H1 (cell line): ENCODE data around the gene TEX48. TPM values are rescaled to one million over a fixed set of nuclear protein-coding genes. Genes with fewer than 3 reads are reported as not detected.

ENCODE experiments used
- CTCF ChIA-PET: fragments of 300-600 bp; sonication (Branson Sonifier 250); formaldehyde crosslinking; loops from one replicate; lab custom pipeline; 2021; ENCODE audit not compliant: partially characterized antibody; lab: Charles Lee
- POLR2A ChIA-PET: fragments of 300-600 bp; sonication (Branson Sonifier 250); formaldehyde crosslinking; loops from one replicate; lab custom pipeline; 2021; ENCODE audit warnings: inconsistent platforms; ENCODE audit not compliant: partially characterized antibody; lab: Charles Lee
- DNase-seq, 2 experiments: peaks; one replicate each; pipeline versions ENCODE4 v3.0.0 to v3.0.0-alpha.2; 2010 to 2022; ENCODE audit warnings: low spot score in 2 of 2, low read depth in 1 of 2, mixed read lengths in 1 of 2
- FAIRE-seq: peaks from 2 replicates; lab custom pipeline; 2011; peaks lifted over from hg19 to GRCh38; lab: Jason Lieb, UNC
- H2AFZ ChIP-seq: 2 replicates; pipeline ENCODE4 v1.8.1; 2012; ENCODE audit warnings: low read length, inconsistent platforms
- H2AK5ac ChIP-seq: 2 replicates; pipeline ENCODE4 v1.6.1; 2013; ENCODE audit warnings: low read depth, low read length
- H2BK120ac ChIP-seq: replicated peaks from 2 replicates; pipeline ENCODE3; 2013; ENCODE audit warnings: low read depth, low read length, inconsistent platforms
- H2BK12ac ChIP-seq: 2 replicates; pipeline ENCODE4 v1.6.1; 2013; ENCODE audit warnings: low read depth, low read length
- H2BK15ac ChIP-seq: 2 replicates; pipeline ENCODE4 v1.6.1; 2013; ENCODE audit warnings: low read length
- H2BK20ac ChIP-seq: 2 replicates; pipeline ENCODE4 v1.6.1; 2013; ENCODE audit warnings: low read length
- H2BK5ac ChIP-seq: 2 replicates; pipeline ENCODE4 v1.6.1; 2013; ENCODE audit warnings: low read depth, low read length
- H3K14ac ChIP-seq: 2 replicates; pipeline ENCODE4 v1.6.1; 2013; ENCODE audit warnings: inconsistent platforms; ENCODE audit not compliant: insufficient read length
- H3K18ac ChIP-seq: 2 replicates; pipeline ENCODE4 v1.6.1; 2013; ENCODE audit warnings: low read length; ENCODE audit errors: extremely low read depth
- H3K23ac ChIP-seq: 2 replicates; pipeline ENCODE4 v1.6.1; 2013; ENCODE audit warnings: inconsistent platforms; ENCODE audit not compliant: insufficient read length
- H3K23me2 ChIP-seq: 2 replicates; pipeline ENCODE4 v1.6.1; 2013; ENCODE audit warnings: low read depth, low read length
- H3K27ac ChIP-seq: 2 replicates; pipeline ENCODE4 v1.6.1; 2011; ENCODE audit warnings: low read depth, low read length, inconsistent platforms
- H3K27me3 ChIP-seq, 4 experiments: replicated peaks in 1 of 4; 1 replicate in 1 of 4; 2 replicates in 3 of 4; pipeline versions ENCODE4 v1.6.1 to v1.8.1; 2011 to 2013; ENCODE audit warnings: low read length in 3 of 4, mild to moderate bottlenecking in 3 of 4, inconsistent platforms in 2 of 4, mixed read lengths in 2 of 4, moderate library complexity in 1 of 4; ENCODE audit not compliant: control insufficient read depth in 3 of 4, insufficient read depth in 3 of 4; ENCODE audit errors: extremely low read depth in 1 of 4
- H3K36me3 ChIP-seq, 4 experiments: 2 replicates each; pipeline versions ENCODE4 v1.6.1 to v1.8.1; 2011 to 2013; ENCODE audit warnings: mild to moderate bottlenecking in 4 of 4, low read length in 3 of 4, moderate library complexity in 2 of 4, control low read depth in 1 of 4, inconsistent platforms in 1 of 4; ENCODE audit not compliant: insufficient read depth in 4 of 4, control insufficient read depth in 2 of 4
- H3K4ac ChIP-seq: replicated peaks from 2 replicates; pipeline ENCODE3; 2013; ENCODE audit warnings: low read length, low read depth, mixed read lengths, inconsistent platforms; ENCODE audit not compliant: insufficient read length
- H3K4me1 ChIP-seq, 4 experiments: replicated peaks in 1 of 4; 1 replicate in 1 of 4; 2 replicates in 3 of 4; pipeline versions ENCODE4 v1.6.1 to v1.8.1; 2011 to 2013; ENCODE audit warnings: low read length in 3 of 4, inconsistent platforms in 2 of 4, mixed read lengths in 1 of 4; ENCODE audit not compliant: insufficient read depth in 4 of 4, control insufficient read depth in 3 of 4
- H3K4me2 ChIP-seq, 2 experiments: 2 replicates each; pipeline versions ENCODE4 v1.6.1 to v1.8.1; 2011 to 2013; ENCODE audit warnings: low read depth in 2 of 2, low read length in 2 of 2, control low read depth in 1 of 2, inconsistent platforms in 1 of 2, mild to moderate bottlenecking in 1 of 2; ENCODE audit not compliant: insufficient read depth in 1 of 2
- H3K4me3 ChIP-seq, 4 experiments: fragments of 200-600, 300-600 bp in 1 of 4; sonication (generic), shearing (Covaris generic), sonication (Bioruptor Twin) in 1 of 4; 2 replicates each; pipeline versions ENCODE4 v1.5.1 to v1.8.1; 2011 to 2016; ENCODE audit warnings: low read length in 4 of 4, low read depth in 3 of 4, control low read depth in 2 of 4, inconsistent platforms in 2 of 4, mild to moderate bottlenecking in 2 of 4, mixed read lengths in 1 of 4, moderate library complexity in 1 of 4; ENCODE audit not compliant: insufficient read depth in 2 of 4; ENCODE audit errors: extremely low read depth in 1 of 4
- H3K56ac ChIP-seq: replicated peaks from 2 replicates; pipeline ENCODE3; 2013; ENCODE audit warnings: low read depth, mild to moderate bottlenecking, mixed read lengths, low read length, inconsistent platforms; ENCODE audit not compliant: insufficient read length
- H3K79me1 ChIP-seq: 2 replicates; pipeline ENCODE4 v1.6.1; 2013; ENCODE audit warnings: low read depth, low read length, control low read depth
- H3K79me2 ChIP-seq, 2 experiments: 2 replicates each; pipeline versions ENCODE4 v1.6.1 to v1.8.1; 2012 to 2013; ENCODE audit warnings: low read length in 2 of 2, mild to moderate bottlenecking in 2 of 2, inconsistent platforms in 1 of 2; ENCODE audit not compliant: insufficient read depth in 2 of 2, control insufficient read depth in 1 of 2
- H3K9ac ChIP-seq, 4 experiments: replicated peaks in 1 of 4; 1 replicate in 1 of 4; 2 replicates in 3 of 4; pipeline versions ENCODE4 v1.6.1 to v1.8.1; 2011 to 2013; ENCODE audit warnings: low read depth in 3 of 4, low read length in 3 of 4, control low read depth in 2 of 4, mild to moderate bottlenecking in 2 of 4, moderate library complexity in 2 of 4, inconsistent platforms in 1 of 4; ENCODE audit errors: extremely low read depth in 1 of 4
- H3K9me3 ChIP-seq, 2 experiments: 2 replicates each; pipeline versions ENCODE4 v1.6.1 to v1.8.1; 2012 to 2013; ENCODE audit warnings: mild to moderate bottlenecking in 2 of 2, moderate library complexity in 2 of 2, control low read depth in 1 of 2, inconsistent platforms in 1 of 2, low read depth in 1 of 2, low read length in 1 of 2, mixed read lengths in 1 of 2; ENCODE audit not compliant: insufficient read depth in 2 of 2
- H4K20me1 ChIP-seq, 2 experiments: replicated peaks in 1 of 2; 2 replicates each; pipeline versions ENCODE3 to v1.8.1; 2011 to 2013; ENCODE audit warnings: inconsistent platforms in 2 of 2, low read length in 2 of 2, mild to moderate bottlenecking in 1 of 2; ENCODE audit not compliant: insufficient read depth in 2 of 2, control insufficient read depth in 1 of 2
- H4K5ac ChIP-seq: 2 replicates; pipeline ENCODE4 v1.6.1; 2013; ENCODE audit warnings: low read length, low read depth, mixed read lengths, inconsistent platforms; ENCODE audit not compliant: insufficient read length
- H4K8ac ChIP-seq: 2 replicates; pipeline ENCODE4 v1.8.0; 2013; ENCODE audit warnings: mild to moderate bottlenecking, moderate library complexity, low read length, inconsistent platforms; ENCODE audit not compliant: insufficient read depth; ENCODE audit errors: extremely low read depth
- H4K91ac ChIP-seq: replicated peaks from 2 replicates; pipeline ENCODE3; 2013; ENCODE audit warnings: low read length, mixed read lengths, inconsistent platforms; ENCODE audit not compliant: insufficient read length
- ATF2 ChIP-seq: IDR thresholded peaks from 2 replicates; pipeline ENCODE4 v1.6.1; 2012; ENCODE audit warnings: low read length, inconsistent platforms
- EZH2 ChIP-seq: fragments of 200-600 bp; sonication (generic); IDR thresholded peaks from 2 replicates; pipeline ENCODE4 v1.7.1; 2012; ENCODE audit warnings: low read depth, mild to moderate bottlenecking, moderate library complexity, low read length, inconsistent platforms; ENCODE audit not compliant: severe bottlenecking
- FOSL1 ChIP-seq: IDR thresholded peaks from 2 replicates; pipeline ENCODE4 v1.6.1; 2011; ENCODE audit warnings: mild to moderate bottlenecking, low read depth, low read length, moderate library complexity; ENCODE audit not compliant: insufficient read depth
- HDAC2 ChIP-seq, 2 experiments: fragments of 300-600 bp in 1 of 2; sonication (generic) in 1 of 2; IDR thresholded peaks; 2 replicates each; pipeline ENCODE4 v1.6.1; 2011 to 2012; ENCODE audit warnings: low read depth in 2 of 2, low read length in 2 of 2, mild to moderate bottlenecking in 2 of 2, moderate library complexity in 2 of 2, borderline replicate concordance in 1 of 2, inconsistent platforms in 1 of 2
- POU5F1 ChIP-seq: IDR thresholded peaks from 2 replicates; pipeline ENCODE4 v1.6.1; 2011; ENCODE audit warnings: low read depth, mild to moderate bottlenecking, low read length, moderate library complexity
- SAP30 ChIP-seq: fragments of 300-600 bp; sonication (generic); IDR thresholded peaks from 2 replicates; pipeline ENCODE4 v1.7.1; 2012; ENCODE audit warnings: low read length, moderate library complexity, mild to moderate bottlenecking, inconsistent platforms; ENCODE audit not compliant: insufficient read depth, insufficient replicate concordance
- SIRT6 ChIP-seq: IDR thresholded peaks from one replicate; pipeline ENCODE4 v1.7.1; 2012; ENCODE audit warnings: low read length, inconsistent platforms
- TAF1 ChIP-seq: IDR thresholded peaks from 2 replicates; pipeline ENCODE4 v1.6.1; 2011; ENCODE audit warnings: mild to moderate bottlenecking, low read depth, low read length
- TEAD4 ChIP-seq: IDR thresholded peaks from 2 replicates; pipeline ENCODE4 v1.6.1; 2012; ENCODE audit warnings: low read depth, low read length, inconsistent platforms, mixed read lengths
- USF2 ChIP-seq: IDR thresholded peaks from 2 replicates; pipeline ENCODE4 v1.6.1; 2011; ENCODE audit warnings: low read length, improper control_type of control experiment
- YY1 ChIP-seq: IDR thresholded peaks from 2 replicates; pipeline ENCODE4 v1.6.1; 2011; ENCODE audit warnings: low read depth, mild to moderate bottlenecking, low read length
- WGBS, 2 experiments: shearing (Covaris generic) in 1 of 2; methylation state at CpG; one replicate each; pipeline versions ENCODE4 v1.1.6 to v1.1.7; 2013 to 2015; ENCODE audit warnings: low lambda C conversion rate in 2 of 2, mixed read lengths in 2 of 2, inconsistent platforms in 1 of 2, low coverage in 1 of 2, missing lambda C conversion rate in 1 of 2; ENCODE audit not compliant: insufficient replicate concordance in 2 of 2, insufficient coverage in 1 of 2, insufficient read length in 1 of 2; ENCODE audit errors: extremely low coverage in 1 of 2, missing lambda C conversion rate in 1 of 2; 5-methylcytosine and 5-hydroxymethylcytosine counted together
- polyA plus RNA-seq, 7 experiments: library from polyadenylated mRNA; depleted of rRNA in 3 of 7; stranded (reverse) in 5 of 7; unstranded in 2 of 7; fragments of >200 nt in 5 of 7; fragments of 200-250 nt in 2 of 7; gene quantifications; 1 replicate in 5 of 7; 2 replicates in 1 of 7; 4 replicates in 1 of 7; pipeline versions ENCODE4 v1.2.1 to v1.2.3, GENCODE V29; 2011 to 2013; ENCODE audit warnings: missing spikeins in 2 of 7, mixed read lengths in 2 of 7
- total RNA-seq: library from RNA; stranded (reverse); fragmentation: NEBNext Ultra II Directional; extraction: Animal tissue kit (Norgen Biotek cat#: 25700); gene quantifications from 2 replicates; pipeline ENCODE4 v1.2.1, GENCODE V29; 2021

TEX48 gene
- total and polyA plus RNA-seq, 2 of the 8 experiments (the other 6 are each of a cell fraction or from before 2014, with no cell fraction given) = not detected

DNA sequence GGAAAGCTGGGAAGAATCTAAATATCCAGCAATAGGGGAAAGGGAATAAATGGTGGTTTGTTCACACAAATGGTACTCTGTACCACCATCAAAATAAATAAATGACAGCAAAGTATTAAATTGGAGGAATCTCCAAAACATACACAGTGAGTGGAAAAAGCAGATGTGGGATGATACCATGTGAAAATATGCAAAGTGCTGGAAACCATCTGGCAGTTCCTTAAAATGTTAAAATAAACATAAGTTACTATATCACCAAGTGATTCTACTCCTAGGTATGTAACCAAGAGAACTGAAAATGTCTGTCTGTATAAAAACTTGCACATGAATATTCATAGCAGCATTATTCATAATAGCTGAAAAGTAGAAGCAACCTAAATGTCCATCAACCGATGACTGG is 41.9 kb upstream of the TEX48 start:
- H2AFZ ChIP-seq = no peak overlapping the region
- H4K91ac ChIP-seq = no peak overlapping the region
- no peak overlapping the region for H3K18ac ChIP-seq
- no peak for FAIRE-seq
- no peak overlapping the region for H4K5ac ChIP-seq
- POLR2A ChIA-PET = no interaction called here
- H4K20me1 ChIP-seq = no peaks in the 10 kb centered on the region
- H2AK5ac ChIP-seq = no peak overlapping the region
- H3K79me1 ChIP-seq = no peaks in the 10 kb centered on the region
- H4K8ac ChIP-seq = no peak overlapping the region
- H3K14ac ChIP-seq = no peak overlapping the region
- no peaks in the 10 kb centered on the region for H3K79me2 ChIP-seq
- WGBS, 2 experiments = 100% methylated on average over 1 of the region's 1 CpG; no CpG with 5 or more reads in 1 of the 2 experiments
- H2BK120ac ChIP-seq = no peak overlapping the region
- no peak overlapping the region for H2BK5ac ChIP-seq
- H2BK12ac ChIP-seq = no peak overlapping the region
- H3K4me3 ChIP-seq = no peak overlapping the region
- no peak overlapping the region for H2BK20ac ChIP-seq
- H3K4me2 ChIP-seq = no peak overlapping the region
- no peak overlapping the region for H3K27ac ChIP-seq
- H3K27me3 ChIP-seq = no peaks in the 10 kb centered on the region; a peak in 1 of 7 replicates
- DNase-seq = no peak
- H3K23ac ChIP-seq = no peak overlapping the region
- no peaks in the 10 kb centered on the region for H3K9me3 ChIP-seq
- no peak overlapping the region for H3K56ac ChIP-seq
- CTCF ChIA-PET = interaction anchor here (0.8 to 2.6 kb wide), 5 partner anchors 14 to 320 kb away, joined by 3 to 10 read pairs (median 4); partner anchors contain the start of gene TEX48
- no peak overlapping the region for H3K4ac ChIP-seq
- no peak overlapping the region for H2BK15ac ChIP-seq
- no peaks in the 10 kb centered on the region for H3K36me3 ChIP-seq
- H3K23me2 ChIP-seq = no peaks in the 10 kb centered on the region
- no peaks in the 10 kb centered on the region for H3K4me1 ChIP-seq
- no peak overlapping the region for H3K9ac ChIP-seq
- TF ChIP-seq ATF2 (no peak), SAP30 (no peak), SIRT6 (no peak), TEAD4 (no peak), POU5F1 (no peak), FOSL1 (no peak), TAF1 (no peak), EZH2 (no peak), USF2 (no peak), HDAC2 (IDR thresholded peaks at IDR 0.05; ENCODE audit: borderline replicate concordance in 1 of 2, low read depth in 2 of 2, low read length in 2 of 2) (no peak), YY1 (no peak)
